Activated CD4-positive, alpha-beta memory T cell treated with anti-CD3 and anti-CD28 coated beads, Interleukin-2, amount 10 ng/mL, durations not matched to agents 7 days and 5 days (primary cell): ENCODE data around the gene GBE1. TPM values are rescaled to one million over a fixed set of nuclear protein-coding genes. Genes with fewer than 3 reads are reported as not detected.
A peak's percentile ranks its signal among the peaks of the same experiment; 100 is the strongest.

Experiments used
- CTCF ChIA-PET: fragments of 350-600 bp; sonication (Branson Sonifier 250); formaldehyde crosslinking; loops from one replicate; lab custom pipeline; 2021; ENCODE audit warnings: antibody characterized with exemption, inconsistent platforms; lab: Charles Lee
- POLR2A ChIA-PET: fragments of 350-600 bp; sonication (Branson Sonifier 250); formaldehyde crosslinking; loops from one replicate; lab custom pipeline; 2021; ENCODE audit warnings: antibody characterized with exemption; lab: Charles Lee
- DNase-seq: peaks from one replicate; pipeline ENCODE4 v3.0.0-alpha.2; 2020
- H3K27ac Mint-ChIP-seq: one replicate; pipeline ENCODE4 v1.8.0; 2021; ENCODE audit warnings: mild to moderate bottlenecking, mixed read lengths
- H3K27me3 Mint-ChIP-seq: one replicate; pipeline ENCODE4 v1.8.0; 2021; ENCODE audit warnings: mixed read lengths
- H3K36me3 Mint-ChIP-seq: one replicate; pipeline ENCODE4 v1.8.0; 2021; ENCODE audit warnings: low read depth, mixed read lengths
- H3K4me1 Mint-ChIP-seq: one replicate; pipeline ENCODE4 v1.8.0; 2021; ENCODE audit warnings: mixed read lengths
- H3K4me3 Mint-ChIP-seq: one replicate; pipeline ENCODE4 v1.8.0; 2021; ENCODE audit warnings: mild to moderate bottlenecking, mixed read lengths
- H3K9me3 Mint-ChIP-seq: one replicate; pipeline ENCODE4 v1.8.0; 2021; ENCODE audit warnings: mixed read lengths
- total RNA-seq, 2 experiments: library from RNA; stranded (reverse); gene quantifications; one replicate each; pipeline ENCODE4 v1.2.3, GENCODE V29; 2021

Gene GBE1
- total RNA-seq, 2 experiments from 2014 or later = 36.5 to 37.7 TPM

GRCh38 chr3:81621277-81621676, 140.2 kb downstream of the GBE1 start:
- ChIA-PET CTCF (no interaction called here), POLR2A (no interaction called here)
- Mint-ChIP-seq H3K27ac (no peak overlapping the region), H3K27me3 (no peaks in the 10 kb centered on the region), H3K9me3 (no peaks in the 10 kb centered on the region), H3K4me1 (no peaks in the 10 kb centered on the region), H3K4me3 (no peak overlapping the region), H3K36me3 (no peaks in the 10 kb centered on the region)
- no peak for DNase-seq

GRCh38 chr3:81620849-81621248, 140.6 kb downstream of the GBE1 start:
- POLR2A ChIA-PET = no interaction called here
- no peaks in the 10 kb centered on the region for H3K9me3 Mint-ChIP-seq

GRCh38 chr3:81612768-81613167, 148.7 kb downstream of the GBE1 start:
- DNase-seq = no peak
- CTCF ChIA-PET = no interaction called here
- H3K27me3 Mint-ChIP-seq = no peaks in the 10 kb centered on the region
- no peaks in the 10 kb centered on the region for H3K9me3 Mint-ChIP-seq
- no peak overlapping the region for H3K4me3 Mint-ChIP-seq
- no peak overlapping the region for H3K27ac Mint-ChIP-seq
- H3K4me1 Mint-ChIP-seq = no peaks in the 10 kb centered on the region
- peaks cover 5% of the 10 kb centered on the region for H3K36me3 Mint-ChIP-seq
- POLR2A ChIA-PET = no interaction called here

More at GRCh38 chr3:81620849-81621248, 140.6 kb downstream of the GBE1 start:
- DNase-seq = no peak
- no peaks in the 10 kb centered on the region for H3K4me1 Mint-ChIP-seq
- H3K4me3 Mint-ChIP-seq = no peak overlapping the region
- H3K27me3 Mint-ChIP-seq = no peaks in the 10 kb centered on the region
- CTCF ChIA-PET = no interaction called here
- no peaks in the 10 kb centered on the region for H3K36me3 Mint-ChIP-seq
- H3K27ac Mint-ChIP-seq = no peak overlapping the region

GRCh38 chr3:81602781-81603180, 158.7 kb downstream of the GBE1 start:
- Mint-ChIP-seq H3K27me3 (no peaks in the 10 kb centered on the region), H3K9me3 (no peaks in the 10 kb centered on the region), H3K36me3 (no peaks in the 10 kb centered on the region), H3K4me1 (no peaks in the 10 kb centered on the region), H3K27ac (no peak overlapping the region), H3K4me3 (no peak overlapping the region)
- ChIA-PET POLR2A (no interaction called here), CTCF (no interaction called here)
- DNase-seq = no peak

- DNase-seq = no peak
- Mint-ChIP-seq H3K27me3 (no peaks in the 10 kb centered on the region), H3K27ac (no peak overlapping the region), H3K4me1 (no peaks in the 10 kb centered on the region), H3K4me3 (no peak overlapping the region), H3K36me3 (no peaks in the 10 kb centered on the region), H3K9me3 (no peaks in the 10 kb centered on the region)
- POLR2A ChIA-PET = no interaction called here
- CTCF ChIA-PET = interaction anchor here (1.0 kb wide), 1 partner anchor 19 kb away, joined by 3 read pairs; no protein-coding TSS in a partner anchor
Measured at GRCh38 chr3:81601707-81602305, 159.6 kb downstream of the GBE1 start.

- Mint-ChIP-seq H3K9me3 (no peaks in the 10 kb centered on the region), H3K4me1 (no peaks in the 10 kb centered on the region)
- POLR2A ChIA-PET = no interaction called here
Measured at GRCh38 chr3:81592101-81592500, 169.3 kb downstream of the GBE1 start.

GRCh38 chr3:81585937-81586336, 175.5 kb downstream of the GBE1 start:
- no peak overlapping the region for H3K27ac Mint-ChIP-seq
- ChIA-PET CTCF (no interaction called here), POLR2A (no interaction called here)
- no peak for DNase-seq
- H3K27me3 Mint-ChIP-seq = no peaks in the 10 kb centered on the region
- H3K4me3 Mint-ChIP-seq = no peak overlapping the region
- H3K4me1 Mint-ChIP-seq = no peaks in the 10 kb centered on the region
- H3K36me3 Mint-ChIP-seq = peaks cover 3% of the 10 kb centered on the region
- no peaks in the 10 kb centered on the region for H3K9me3 Mint-ChIP-seq

More at GRCh38 chr3:81592101-81592500, 169.3 kb downstream of the GBE1 start:
- Mint-ChIP-seq H3K27me3 (no peaks in the 10 kb centered on the region), H3K36me3 (peaks cover 9% of the 10 kb centered on the region), H3K27ac (no peak overlapping the region), H3K4me3 (no peak overlapping the region)
- no peak for DNase-seq
- CTCF ChIA-PET = no interaction called here

GRCh38 chr3:81585056-81585455, 176.4 kb downstream of the GBE1 start:
- Mint-ChIP-seq H3K4me3 (no peak overlapping the region), H3K4me1 (no peaks in the 10 kb centered on the region), H3K27me3 (no peaks in the 10 kb centered on the region), H3K36me3 (no peaks in the 10 kb centered on the region), H3K27ac (no peak overlapping the region), H3K9me3 (no peaks in the 10 kb centered on the region)
- CTCF ChIA-PET = no interaction called here
- POLR2A ChIA-PET = no interaction called here
- DNase-seq = no peak

GRCh38 chr3:81581966-81582599, 179.4 kb downstream of the GBE1 start:
- CTCF ChIA-PET = interaction anchor here (0.8 to 1.5 kb wide), 3 partner anchors 10 to 22 kb away, joined by 3 to 4 read pairs (median 3); no protein-coding TSS in a partner anchor
- POLR2A ChIA-PET = no interaction called here
- peak; percentile 31 for DNase-seq
- no peak overlapping the region for H3K27ac Mint-ChIP-seq
- H3K9me3 Mint-ChIP-seq = no peaks in the 10 kb centered on the region
- H3K36me3 Mint-ChIP-seq = no peaks in the 10 kb centered on the region
- no peak overlapping the region for H3K4me3 Mint-ChIP-seq
- H3K27me3 Mint-ChIP-seq = no peaks in the 10 kb centered on the region
- H3K4me1 Mint-ChIP-seq = no peaks in the 10 kb centered on the region

- H3K36me3 Mint-ChIP-seq = no peaks in the 10 kb centered on the region
- no peak overlapping the region for H3K27ac Mint-ChIP-seq
- no peak for DNase-seq
- POLR2A ChIA-PET = no interaction called here
- CTCF ChIA-PET = interaction anchor here (0.6 kb wide), 1 partner anchor 89 kb away, joined by 3 read pairs; no protein-coding TSS in a partner anchor
- H3K4me1 Mint-ChIP-seq = no peaks in the 10 kb centered on the region
- H3K27me3 Mint-ChIP-seq = no peaks in the 10 kb centered on the region
- H3K9me3 Mint-ChIP-seq = no peaks in the 10 kb centered on the region
- H3K4me3 Mint-ChIP-seq = no peak overlapping the region
Measured at GRCh38 chr3:81580355-81580754, 181.1 kb downstream of the GBE1 start.

GRCh38 chr3:81579744-81580143, 181.7 kb downstream of the GBE1 start:
- POLR2A ChIA-PET = no interaction called here

GRCh38 chr3:81572201-81572756, 189.2 kb downstream of the GBE1 start:
- no peaks in the 10 kb centered on the region for H3K27me3 Mint-ChIP-seq
- POLR2A ChIA-PET = no interaction called here
- CTCF ChIA-PET = interaction anchor here (1.2 kb wide), 1 partner anchor 10 kb away, joined by 4 read pairs; no protein-coding TSS in a partner anchor
- no peak for DNase-seq
- H3K4me3 Mint-ChIP-seq = no peak overlapping the region
- H3K27ac Mint-ChIP-seq = no peak overlapping the region
- H3K36me3 Mint-ChIP-seq = peaks cover 4% of the 10 kb centered on the region
- peaks cover 4% of the 10 kb centered on the region for H3K4me1 Mint-ChIP-seq
- H3K9me3 Mint-ChIP-seq = no peaks in the 10 kb centered on the region

More at GRCh38 chr3:81579744-81580143, 181.7 kb downstream of the GBE1 start:
- H3K4me3 Mint-ChIP-seq = no peak overlapping the region
- H3K27ac Mint-ChIP-seq = no peak overlapping the region
- H3K9me3 Mint-ChIP-seq = no peaks in the 10 kb centered on the region
- no peaks in the 10 kb centered on the region for H3K4me1 Mint-ChIP-seq
- CTCF ChIA-PET = interaction anchor here (1.6 kb wide), 1 partner anchor 14 kb away, joined by 6 read pairs; no protein-coding TSS in a partner anchor
- no peaks in the 10 kb centered on the region for H3K27me3 Mint-ChIP-seq
- no peak for DNase-seq
- H3K36me3 Mint-ChIP-seq = no peaks in the 10 kb centered on the region

GRCh38 chr3:81568378-81568777, 193.1 kb downstream of the GBE1 start:
- H3K9me3 Mint-ChIP-seq = no peaks in the 10 kb centered on the region
- H3K27ac Mint-ChIP-seq = no peak overlapping the region
- peaks cover 4% of the 10 kb centered on the region for H3K36me3 Mint-ChIP-seq
- H3K4me3 Mint-ChIP-seq = no peak overlapping the region
- DNase-seq = no peak
- H3K27me3 Mint-ChIP-seq = no peaks in the 10 kb centered on the region
- peaks cover 4% of the 10 kb centered on the region for H3K4me1 Mint-ChIP-seq
- CTCF ChIA-PET = no interaction called here
- POLR2A ChIA-PET = no interaction called here
